ENCODE measurements around the gene FOXN3. TPM values are rescaled to one million over a fixed set of nuclear protein-coding genes. Genes with fewer than 3 reads are reported as not detected.

FOXN3 gene
- polyA plus RNA-seq, 1 experiment = 46.5 TPM

DNA sequence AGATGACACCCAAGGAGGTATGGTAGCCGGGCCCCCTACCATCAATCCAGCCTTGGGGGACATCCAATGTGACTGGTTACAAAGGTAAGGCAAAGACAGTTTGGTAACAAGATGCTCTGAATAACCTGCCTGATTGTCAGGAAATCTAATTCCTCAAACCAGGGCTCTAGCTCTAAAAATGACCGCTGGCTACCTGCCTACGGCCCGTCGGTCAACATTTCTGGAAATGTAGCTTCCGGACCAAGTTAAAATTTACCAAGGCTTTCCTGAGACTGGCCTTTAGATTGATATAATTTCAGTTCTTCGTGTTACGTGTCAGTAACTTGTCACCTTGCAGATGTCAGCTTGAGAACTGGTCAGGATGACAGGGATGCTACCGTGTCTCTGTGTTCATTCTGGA is 34.2 kb upstream of the FOXN3 start:
- TF ChIP-seq, protein P1, sequence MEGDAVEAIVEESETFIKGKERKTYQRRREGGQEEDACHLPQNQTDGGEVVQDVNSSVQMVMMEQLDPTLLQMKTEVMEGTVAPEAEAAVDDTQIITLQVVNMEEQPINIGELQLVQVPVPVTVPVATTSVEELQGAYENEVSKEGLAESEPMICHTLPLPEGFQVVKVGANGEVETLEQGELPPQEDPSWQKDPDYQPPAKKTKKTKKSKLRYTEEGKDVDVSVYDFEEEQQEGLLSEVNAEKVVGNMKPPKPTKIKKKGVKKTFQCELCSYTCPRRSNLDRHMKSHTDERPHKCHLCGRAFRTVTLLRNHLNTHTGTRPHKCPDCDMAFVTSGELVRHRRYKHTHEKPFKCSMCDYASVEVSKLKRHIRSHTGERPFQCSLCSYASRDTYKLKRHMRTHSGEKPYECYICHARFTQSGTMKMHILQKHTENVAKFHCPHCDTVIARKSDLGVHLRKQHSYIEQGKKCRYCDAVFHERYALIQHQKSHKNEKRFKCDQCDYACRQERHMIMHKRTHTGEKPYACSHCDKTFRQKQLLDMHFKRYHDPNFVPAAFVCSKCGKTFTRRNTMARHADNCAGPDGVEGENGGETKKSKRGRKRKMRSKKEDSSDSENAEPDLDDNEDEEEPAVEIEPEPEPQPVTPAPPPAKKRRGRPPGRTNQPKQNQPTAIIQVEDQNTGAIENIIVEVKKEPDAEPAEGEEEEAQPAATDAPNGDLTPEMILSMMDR (IDR thresholded peaks at IDR 0.05; ENCODE audit: low read depth, low read length) = no peak
- Histone ChIP-seq H3K27ac (ENCODE audit: low read depth, low read length) (no peak overlapping the region), H3K27me3 (ENCODE audit: control insufficient read depth, insufficient read depth, low read length) (no peaks in the 10 kb centered on the region), H3K9me3 (ENCODE audit: control insufficient read depth, insufficient read depth, low read length) (no peaks in the 10 kb centered on the region), H3K4me3 (ENCODE audit: low read depth, low read length) (no peak overlapping the region)
- ChIA-PET CTCF (no interaction called here), POLR2A (no interaction called here)
- no peak for DNase-seq (ENCODE audit: low read depth, low spot score)

DNA sequence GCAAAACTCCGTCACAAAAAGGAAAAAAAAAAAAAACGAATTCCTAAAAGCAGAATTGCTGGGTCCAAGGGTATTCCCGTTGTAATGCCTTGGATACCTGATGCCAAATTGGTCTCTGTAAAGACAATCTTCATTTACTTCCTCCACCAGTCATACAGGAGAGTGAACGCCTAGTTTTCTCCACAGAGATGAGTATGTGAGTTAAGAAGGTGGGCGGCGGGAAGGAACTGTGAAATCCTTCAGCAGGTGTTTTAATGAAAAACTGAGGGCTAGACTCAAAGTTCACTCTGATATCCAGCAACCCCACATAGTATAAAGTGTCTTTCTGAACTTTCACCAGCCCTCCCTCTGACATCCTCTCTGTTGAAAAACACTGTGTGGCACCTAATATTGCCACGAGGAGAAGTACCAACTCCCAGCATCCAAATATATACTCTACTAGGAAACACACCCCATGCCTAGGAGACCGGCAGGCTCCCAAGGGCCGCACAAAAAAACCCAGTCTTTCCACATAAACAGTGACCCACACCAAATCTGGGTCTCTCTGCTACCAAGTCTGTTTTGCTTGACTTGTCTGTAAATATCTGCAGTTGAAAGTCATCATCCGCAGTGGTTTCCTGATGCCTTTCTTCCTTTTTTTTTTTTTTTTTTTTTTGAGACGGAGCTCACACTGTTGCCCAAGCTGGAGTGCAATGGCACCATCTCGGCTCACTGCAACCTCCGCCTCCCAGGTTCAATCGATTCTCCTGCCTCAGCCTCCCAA is 30.3 kb upstream of the FOXN3 start:
- ChIA-PET CTCF (no interaction called here), POLR2A (no interaction called here)
- no peaks in the 10 kb centered on the region for H3K27me3 ChIP-seq (ENCODE audit: control insufficient read depth, insufficient read depth, low read length)
- H3K27ac ChIP-seq (ENCODE audit: low read depth, low read length) = no peak overlapping the region
- DNase-seq (ENCODE audit: low read depth, low spot score) = no peak
- TF ChIP-seq, protein P1 (IDR thresholded peaks at IDR 0.05; ENCODE audit: low read depth, low read length) = no peak
- H3K4me3 ChIP-seq (ENCODE audit: low read depth, low read length) = no peak overlapping the region
- H3K9me3 ChIP-seq (ENCODE audit: control insufficient read depth, insufficient read depth, low read length) = no peaks in the 10 kb centered on the region

DNA sequence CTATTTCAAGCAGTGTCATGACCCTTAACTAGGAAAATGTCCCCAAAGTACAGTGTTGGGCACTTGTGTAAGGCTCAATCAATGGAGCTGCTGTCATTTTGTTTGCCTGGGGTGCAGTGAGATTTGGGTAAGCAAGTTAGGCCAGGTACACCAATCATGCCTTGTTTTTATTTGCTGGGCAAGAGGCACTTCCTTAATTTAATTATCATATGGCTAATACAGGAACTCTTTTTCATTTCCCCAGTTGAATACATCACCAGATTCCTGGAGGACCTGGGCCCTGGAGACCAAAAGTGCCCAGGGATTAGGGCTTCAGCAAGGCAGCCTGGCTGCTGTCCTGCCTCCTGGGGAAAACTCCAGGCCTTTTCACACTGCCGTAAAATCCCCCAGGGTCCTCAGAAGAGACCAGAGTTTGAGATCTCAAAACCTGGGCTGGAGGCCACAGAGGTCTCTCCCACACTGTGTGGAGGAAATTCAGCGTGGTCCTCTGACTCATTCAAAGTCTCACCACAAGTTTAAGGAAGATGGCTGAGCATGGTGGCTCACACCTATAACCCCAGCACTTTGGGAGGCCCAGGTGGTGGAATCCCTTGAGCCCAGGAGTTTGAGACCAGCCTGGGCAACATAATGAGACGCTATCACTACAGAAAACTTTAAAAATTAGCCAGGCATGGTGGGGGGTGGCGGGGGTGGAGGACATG is 28.4 kb upstream of the FOXN3 start:
- ChIA-PET POLR2A (no interaction called here), CTCF (no interaction called here)
- no peak for DNase-seq (ENCODE audit: low read depth, low spot score)
- no peaks in the 10 kb centered on the region for H3K9me3 ChIP-seq (ENCODE audit: control insufficient read depth, insufficient read depth, low read length)
- H3K27ac ChIP-seq (ENCODE audit: low read depth, low read length) = no peak overlapping the region
- H3K27me3 ChIP-seq (ENCODE audit: control insufficient read depth, insufficient read depth, low read length) = no peaks in the 10 kb centered on the region
- H3K4me3 ChIP-seq (ENCODE audit: low read depth, low read length) = no peak overlapping the region
- TF ChIP-seq, protein P1 (IDR thresholded peaks at IDR 0.05; ENCODE audit: low read depth, low read length) = no peak

DNA sequence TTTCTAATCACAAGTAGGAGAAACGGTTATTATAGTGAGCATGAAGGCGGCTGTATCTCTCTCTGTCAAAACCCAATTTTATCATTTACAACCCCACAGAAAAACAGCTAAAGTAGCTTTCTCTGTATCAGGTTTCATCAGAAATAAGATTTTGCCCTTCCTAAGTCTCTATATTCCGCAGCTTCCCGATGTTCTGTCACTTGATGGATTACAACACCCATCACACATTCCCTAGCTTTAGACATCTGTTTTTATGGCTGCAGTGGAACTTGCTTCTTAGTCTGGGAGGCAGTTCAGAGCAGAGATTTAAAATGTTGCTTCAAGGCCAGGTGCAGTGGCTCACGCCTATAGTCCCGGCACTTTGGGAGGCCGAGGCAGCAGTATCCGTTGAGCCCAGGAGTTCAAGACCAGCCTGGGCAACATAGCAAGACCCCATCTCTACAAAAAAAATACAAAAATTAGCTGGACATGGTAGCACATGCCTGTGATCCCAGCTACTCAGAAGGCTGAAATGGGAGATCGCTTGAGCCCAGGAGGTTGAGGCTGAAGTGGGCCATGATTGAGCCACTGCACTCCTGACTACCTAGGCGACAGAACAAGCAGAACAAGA is 27.6 kb upstream of the FOXN3 start:
- CTCF ChIA-PET = no interaction called here
- Histone ChIP-seq H3K9me3 (ENCODE audit: control insufficient read depth, insufficient read depth, low read length) (no peaks in the 10 kb centered on the region), H3K27ac (ENCODE audit: low read depth, low read length) (no peak overlapping the region), H3K27me3 (ENCODE audit: control insufficient read depth, insufficient read depth, low read length) (no peaks in the 10 kb centered on the region), H3K4me3 (ENCODE audit: low read depth, low read length) (no peak overlapping the region)
- DNase-seq (ENCODE audit: low read depth, low spot score) = no peak
- POLR2A ChIA-PET = interaction anchor here (0.6 kb wide), 1 partner anchor 618 kb away, joined by 4 read pairs; no protein-coding TSS in a partner anchor
- TF ChIP-seq, protein P1 (IDR thresholded peaks at IDR 0.05; ENCODE audit: low read depth, low read length) = no peak

DNA sequence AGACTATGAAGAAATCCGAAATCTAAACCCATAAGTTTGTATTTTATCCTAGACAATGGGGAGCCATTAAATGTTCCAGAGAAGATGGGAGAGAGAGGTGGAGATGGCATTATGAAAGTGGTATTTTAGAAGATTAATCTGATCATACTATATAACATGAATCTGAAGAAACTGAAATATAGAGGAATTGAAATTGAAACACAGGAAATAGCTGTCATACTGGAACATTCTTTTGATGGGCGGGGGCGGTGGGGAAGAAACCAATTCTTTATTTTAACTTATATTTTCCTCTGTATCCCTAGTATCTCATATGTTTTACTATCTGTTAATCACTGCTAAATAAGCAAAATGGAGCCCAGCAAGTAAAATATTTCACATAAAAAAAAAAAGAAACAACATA is 27.0 kb upstream of the FOXN3 start:
- CTCF ChIA-PET = no interaction called here
- Histone ChIP-seq H3K27me3 (ENCODE audit: control insufficient read depth, insufficient read depth, low read length) (no peaks in the 10 kb centered on the region), H3K4me3 (ENCODE audit: low read depth, low read length) (no peak overlapping the region), H3K27ac (ENCODE audit: low read depth, low read length) (no peak overlapping the region), H3K9me3 (ENCODE audit: control insufficient read depth, insufficient read depth, low read length) (no peaks in the 10 kb centered on the region)
- TF ChIP-seq, protein P1 (IDR thresholded peaks at IDR 0.05; ENCODE audit: low read depth, low read length) = no peak
- POLR2A ChIA-PET = interaction anchor here (0.6 to 0.7 kb wide), 2 partner anchors 28 to 617 kb away, joined by 3 to 4 read pairs; no protein-coding TSS in a partner anchor
- DNase-seq (ENCODE audit: low read depth, low spot score) = no peak
